ENCODE results near the gene HEMGN. TPM values are rescaled to one million over a fixed set of nuclear protein-coding genes. Genes with fewer than 3 reads are reported as not detected.

Gene HEMGN, protein sequence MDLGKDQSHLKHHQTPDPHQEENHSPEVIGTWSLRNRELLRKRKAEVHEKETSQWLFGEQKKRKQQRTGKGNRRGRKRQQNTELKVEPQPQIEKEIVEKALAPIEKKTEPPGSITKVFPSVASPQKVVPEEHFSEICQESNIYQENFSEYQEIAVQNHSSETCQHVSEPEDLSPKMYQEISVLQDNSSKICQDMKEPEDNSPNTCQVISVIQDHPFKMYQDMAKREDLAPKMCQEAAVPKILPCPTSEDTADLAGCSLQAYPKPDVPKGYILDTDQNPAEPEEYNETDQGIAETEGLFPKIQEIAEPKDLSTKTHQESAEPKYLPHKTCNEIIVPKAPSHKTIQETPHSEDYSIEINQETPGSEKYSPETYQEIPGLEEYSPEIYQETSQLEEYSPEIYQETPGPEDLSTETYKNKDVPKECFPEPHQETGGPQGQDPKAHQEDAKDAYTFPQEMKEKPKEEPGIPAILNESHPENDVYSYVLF
- total RNA-seq: under 1 TPM in 1 of 2 donors, not detected in 1; 0.22 TPM

DNA sequence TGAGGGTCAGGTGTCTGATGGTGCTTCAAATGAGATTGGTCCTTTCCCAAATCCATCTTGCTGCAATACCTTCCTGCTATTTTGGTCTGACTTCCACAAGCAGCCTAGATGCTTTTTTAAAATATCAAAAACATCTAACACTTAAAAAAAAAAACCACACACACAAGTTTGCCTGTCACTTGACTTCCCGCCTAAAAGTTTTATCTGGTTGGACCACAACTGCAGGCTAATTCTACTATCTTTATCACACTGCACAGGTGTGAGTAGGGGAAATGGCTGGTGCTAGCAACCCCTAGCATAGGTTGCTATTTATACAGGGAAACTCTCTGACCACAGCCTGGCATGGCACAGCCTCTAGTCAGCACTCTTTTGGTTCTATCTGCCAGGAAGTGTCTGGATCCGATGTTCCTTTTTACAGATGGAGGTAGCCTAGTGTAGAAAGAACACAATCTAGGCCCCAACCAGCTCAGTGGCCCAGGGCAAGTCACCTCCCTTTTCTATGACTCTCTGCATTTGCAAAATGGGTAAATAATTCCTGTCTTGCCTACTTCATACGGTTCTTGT lies at the start of gene HEMGN:
TSS of gene HEMGN (minus strand) at position 92 of the 564 bp plus-strand sequence. CDS start at position 56, 36 bp downstream.
- no peaks in the 10 kb centered on the region for H3K9me3 ChIP-seq
- H3K9ac ChIP-seq (ENCODE audit: low read depth in 2 of 2, low read length in 2 of 2): no peak within 1 kb of the TSS
- H3K36me3 ChIP-seq: no peaks in the 10 kb centered on the region
- no peak for DNase-seq
- no peak within 1 kb of the TSS for H3K4me3 ChIP-seq
- TF ChIP-seq, protein P1, sequence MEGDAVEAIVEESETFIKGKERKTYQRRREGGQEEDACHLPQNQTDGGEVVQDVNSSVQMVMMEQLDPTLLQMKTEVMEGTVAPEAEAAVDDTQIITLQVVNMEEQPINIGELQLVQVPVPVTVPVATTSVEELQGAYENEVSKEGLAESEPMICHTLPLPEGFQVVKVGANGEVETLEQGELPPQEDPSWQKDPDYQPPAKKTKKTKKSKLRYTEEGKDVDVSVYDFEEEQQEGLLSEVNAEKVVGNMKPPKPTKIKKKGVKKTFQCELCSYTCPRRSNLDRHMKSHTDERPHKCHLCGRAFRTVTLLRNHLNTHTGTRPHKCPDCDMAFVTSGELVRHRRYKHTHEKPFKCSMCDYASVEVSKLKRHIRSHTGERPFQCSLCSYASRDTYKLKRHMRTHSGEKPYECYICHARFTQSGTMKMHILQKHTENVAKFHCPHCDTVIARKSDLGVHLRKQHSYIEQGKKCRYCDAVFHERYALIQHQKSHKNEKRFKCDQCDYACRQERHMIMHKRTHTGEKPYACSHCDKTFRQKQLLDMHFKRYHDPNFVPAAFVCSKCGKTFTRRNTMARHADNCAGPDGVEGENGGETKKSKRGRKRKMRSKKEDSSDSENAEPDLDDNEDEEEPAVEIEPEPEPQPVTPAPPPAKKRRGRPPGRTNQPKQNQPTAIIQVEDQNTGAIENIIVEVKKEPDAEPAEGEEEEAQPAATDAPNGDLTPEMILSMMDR (IDR thresholded peaks at IDR 0.05): no peak
- intact Hi-C loops (cut with DNase I): no loop called here
- no peaks in the 10 kb centered on the region for H3K4me1 ChIP-seq
- H3K27me3 ChIP-seq: no peaks in the 10 kb centered on the region
- H3K27ac ChIP-seq: no peak within 1 kb of the TSS

DNA sequence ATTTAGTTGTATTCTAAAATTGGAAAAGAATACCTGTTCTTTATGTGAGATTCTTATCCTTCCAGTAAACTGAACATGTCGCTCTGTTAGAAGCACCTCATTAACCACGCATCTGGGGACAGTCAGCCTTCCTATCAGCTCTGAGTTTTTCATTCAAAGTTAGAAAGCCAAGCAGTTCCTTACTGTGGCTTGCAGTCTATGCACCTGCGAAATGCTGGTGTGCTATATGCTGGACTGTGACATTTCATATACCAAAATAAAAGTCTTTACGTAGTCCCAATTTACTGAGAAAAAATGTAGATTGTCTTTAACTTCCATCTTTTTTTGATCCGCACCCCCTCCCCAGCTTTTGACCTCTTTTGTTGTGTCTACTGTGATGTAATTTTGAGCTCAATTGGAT lies 49.5 kb upstream of the HEMGN start:
- no peak overlapping the region for H3K27ac ChIP-seq
- H3K36me3 ChIP-seq: no peaks in the 10 kb centered on the region
- H3K4me3 ChIP-seq: no peak overlapping the region
- no peaks in the 10 kb centered on the region for H3K27me3 ChIP-seq
- intact Hi-C loops (cut with DNase I): no loop called here
- H3K9ac ChIP-seq (ENCODE audit: low read depth in 2 of 2, low read length in 2 of 2): no peak overlapping the region
- TF ChIP-seq, protein P1 (IDR thresholded peaks at IDR 0.05): no peak
- H3K4me1 ChIP-seq: peaks cover 18% of the 10 kb centered on the region
- no peaks in the 10 kb centered on the region for H3K9me3 ChIP-seq
- DNase-seq: no peak

DNA sequence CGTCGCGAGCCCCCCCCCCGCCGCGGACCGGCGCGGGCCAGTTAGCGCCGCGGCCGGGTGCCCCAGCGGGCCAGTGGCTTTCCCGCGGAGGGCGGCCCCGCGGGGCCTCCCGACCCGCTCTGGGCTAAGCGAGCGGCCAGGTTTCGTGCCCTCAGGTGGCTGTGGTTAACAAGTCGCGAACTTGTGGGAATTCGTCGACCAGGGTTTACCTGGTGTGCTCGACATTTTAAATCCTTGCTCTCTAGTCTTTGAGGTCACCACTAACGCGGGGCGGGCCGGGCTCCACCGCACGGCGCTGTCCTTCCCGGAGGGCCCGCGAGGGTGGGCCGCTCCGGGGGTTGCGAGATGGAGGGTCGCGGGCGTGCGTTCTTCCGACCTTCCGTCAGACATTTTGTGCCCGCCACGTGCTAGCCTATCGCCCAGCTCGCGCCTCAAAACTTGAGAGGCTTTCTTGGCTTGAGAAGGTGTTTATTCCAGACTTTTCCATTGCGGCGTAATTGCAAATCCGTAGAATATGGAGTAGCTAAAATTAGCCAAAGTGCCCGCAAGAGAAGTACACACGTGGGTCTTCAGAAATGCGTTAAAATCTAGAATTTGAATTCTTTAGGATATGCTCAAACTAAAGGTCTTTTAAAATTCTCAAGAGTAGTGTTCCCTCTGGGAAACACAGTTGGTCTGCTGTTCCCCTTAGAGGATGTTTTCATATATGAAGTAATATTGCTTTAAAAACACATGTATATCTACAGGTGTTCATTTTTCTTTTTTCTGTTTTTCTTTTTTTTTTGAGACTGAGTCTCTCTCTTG lies 47.3 kb upstream of the HEMGN start:
- H3K4me3 ChIP-seq: peak overlapping the region; percentile 82

DNA sequence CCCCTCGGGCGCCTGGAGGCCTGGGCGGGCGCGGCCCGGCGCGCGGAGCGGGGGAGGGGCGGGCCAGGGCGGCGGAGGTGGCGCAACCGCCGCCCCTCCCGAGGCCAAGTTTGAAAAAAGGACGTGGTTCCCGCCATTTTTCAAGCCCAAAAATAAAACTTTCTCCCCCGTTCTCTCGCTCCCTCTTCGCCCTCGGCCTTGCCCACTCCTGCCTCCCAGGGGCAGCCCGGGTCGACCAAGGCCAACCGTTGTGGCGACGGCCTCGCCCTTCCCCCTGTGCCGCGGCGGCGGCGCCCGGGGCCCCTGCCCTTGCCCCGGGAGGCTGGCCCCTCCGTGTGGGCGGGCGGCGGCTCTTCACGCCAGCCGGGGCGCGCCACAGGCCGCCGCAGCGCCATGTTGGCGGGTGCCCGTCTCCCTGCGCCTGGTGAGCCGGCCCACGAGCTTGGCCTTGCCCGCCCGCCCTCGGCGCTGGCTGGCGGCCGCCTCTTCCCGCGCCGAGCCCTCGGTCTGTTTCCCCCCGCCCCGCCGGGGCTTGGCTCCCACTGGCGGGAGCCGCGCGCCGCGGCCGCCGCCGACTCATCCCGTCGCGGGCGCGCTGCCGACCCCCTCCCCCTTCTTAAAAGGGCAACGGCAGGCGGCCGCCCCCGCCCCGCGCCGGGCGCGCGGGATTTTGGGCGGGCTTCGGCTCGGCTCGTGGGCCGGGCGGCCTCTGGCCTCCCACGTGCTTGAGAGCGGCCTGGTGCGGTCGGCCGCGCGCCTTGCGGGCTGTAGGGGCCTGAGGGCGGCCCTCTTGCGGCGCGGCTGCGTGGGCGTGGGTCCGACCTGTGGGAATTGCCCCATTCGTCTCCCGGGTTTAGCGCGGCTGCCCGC lies 46.5 kb upstream of the HEMGN start:
- intact Hi-C loops (cut with DNase I): no loop called here

More for the DNA sequence above, 47.3 kb upstream of the HEMGN start:
- intact Hi-C loops (cut with DNase I): no loop called here
- H3K27ac ChIP-seq: peak overlapping the region; percentile 97
- H3K4me1 ChIP-seq: peaks cover 8% of the 10 kb centered on the region
- no peaks in the 10 kb centered on the region for H3K9me3 ChIP-seq
- H3K9ac ChIP-seq (ENCODE audit: low read depth in 2 of 2, low read length in 2 of 2): peak overlapping the region; percentile 75 to 97
- TF ChIP-seq, protein P1 (IDR thresholded peaks at IDR 0.05): no peak
- DNase-seq: peak; percentile 43
- no peaks in the 10 kb centered on the region for H3K36me3 ChIP-seq
- H3K27me3 ChIP-seq: no peaks in the 10 kb centered on the region

More for the DNA sequence above, 46.5 kb upstream of the HEMGN start:
- peak; percentile 74 for DNase-seq
- Histone ChIP-seq H3K36me3 (no peaks in the 10 kb centered on the region), H3K27me3 (no peaks in the 10 kb centered on the region), H3K4me1 (peaks cover 8% of the 10 kb centered on the region), H3K9me3 (no peaks in the 10 kb centered on the region), H3K27ac (peak overlapping the region; percentile 97), H3K9ac (ENCODE audit: low read depth in 2 of 2, low read length in 2 of 2) (peak overlapping the region; percentile 61 to 97), H3K4me3 (peak overlapping the region; percentile 82)
- TF ChIP-seq, protein P1 (IDR thresholded peaks at IDR 0.05): no peak
